ENCODE data around the gene GPC6.

GPC6 gene

DNA sequence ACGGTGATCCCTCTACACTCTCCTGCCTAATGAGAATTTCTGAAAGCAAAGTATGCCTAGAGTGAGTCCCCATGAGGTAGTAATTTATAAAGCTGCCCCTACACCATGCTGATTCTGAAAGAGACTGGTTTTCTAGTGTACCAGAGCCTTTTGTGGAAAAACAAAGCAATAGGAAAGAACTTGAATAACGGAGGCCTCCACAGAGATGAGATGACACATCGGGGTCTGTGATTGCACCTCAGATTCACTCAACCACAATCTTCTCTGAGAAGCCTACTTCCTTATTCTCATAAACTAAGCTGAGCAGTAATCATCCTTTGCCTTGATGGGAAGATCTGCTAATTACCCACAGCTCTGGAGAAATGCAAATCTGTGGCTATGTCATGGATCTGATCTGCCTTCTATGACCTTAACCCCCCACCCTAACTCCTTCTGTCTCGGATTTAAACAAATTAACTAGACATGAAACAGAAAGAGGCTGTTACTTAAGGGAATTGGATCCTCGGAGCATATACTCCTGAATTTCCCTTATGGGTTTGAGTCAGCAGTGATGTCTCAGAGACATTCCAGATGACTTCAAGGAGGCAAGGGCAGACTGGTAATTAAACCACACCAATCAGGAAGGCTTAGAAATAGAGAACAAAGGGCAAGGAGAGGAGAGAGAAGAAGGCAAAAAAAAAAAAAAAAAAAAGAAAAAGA lies 1124.8 kb downstream of the GPC6 start:
- DNase-seq (ENCODE audit: low spot score) = no peak

- DNase-seq (ENCODE audit: low spot score) = no peak
These were observed 1125.5 kb downstream of the GPC6 start for GRCh38 chr13:94352057-94352456.

GRCh38 chr13:94353167-94353710 lies 1126.6 kb downstream of the GPC6 start:
- DNase-seq (ENCODE audit: low spot score) = no peak

DNA sequence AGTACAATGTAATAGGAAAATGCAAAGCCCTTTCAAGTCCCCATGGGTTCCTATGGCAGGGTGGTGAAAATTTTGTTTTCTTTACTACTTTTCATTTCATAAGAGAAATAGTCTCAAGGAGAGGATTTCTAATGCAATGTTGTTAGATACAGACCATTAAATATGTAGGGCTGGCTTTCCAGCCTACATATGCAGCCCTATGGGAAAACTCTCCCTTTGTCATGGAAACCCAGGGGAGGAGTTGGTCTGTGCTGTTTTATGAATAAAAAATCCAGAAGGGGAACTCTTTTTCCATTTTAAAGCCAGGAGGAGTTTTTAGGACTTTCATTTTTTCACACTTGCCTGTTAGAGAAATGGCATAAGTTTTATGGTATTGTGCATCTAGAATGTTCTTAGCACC lies 1133.3 kb downstream of the GPC6 start:
- no peak for DNase-seq (ENCODE audit: low spot score)

- peak; percentile 87 for DNase-seq (ENCODE audit: low spot score)
These were observed 1135.9 kb downstream of the GPC6 start for GRCh38 chr13:94362411-94362909.

GRCh38 chr13:94366677-94367076 lies 1140.1 kb downstream of the GPC6 start:
- DNase-seq (ENCODE audit: low spot score) = no peak

DNA sequence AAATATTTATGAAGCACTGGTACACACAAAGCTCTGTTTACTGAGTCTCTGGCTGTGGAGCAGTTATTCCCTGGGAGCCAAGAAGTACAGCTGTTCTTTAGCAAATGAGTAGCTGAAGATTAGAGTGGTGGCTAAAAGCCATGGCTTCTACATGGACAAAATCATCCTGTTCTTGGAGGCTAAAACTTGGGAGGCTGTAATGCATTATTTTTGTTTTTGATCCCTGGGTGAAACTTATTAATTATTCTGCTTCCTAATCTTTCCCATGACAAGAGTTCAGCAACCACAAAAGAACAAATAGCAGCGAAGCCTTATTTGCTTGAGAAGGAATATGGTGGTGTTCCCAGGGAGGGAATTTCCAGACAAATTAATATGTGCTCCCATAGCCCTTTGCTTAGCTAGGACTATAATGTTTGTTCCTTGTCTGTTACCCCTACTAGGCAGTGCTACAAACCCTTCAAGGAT lies 1143.4 kb downstream of the GPC6 start:
- no peak for DNase-seq (ENCODE audit: low spot score)

DNA sequence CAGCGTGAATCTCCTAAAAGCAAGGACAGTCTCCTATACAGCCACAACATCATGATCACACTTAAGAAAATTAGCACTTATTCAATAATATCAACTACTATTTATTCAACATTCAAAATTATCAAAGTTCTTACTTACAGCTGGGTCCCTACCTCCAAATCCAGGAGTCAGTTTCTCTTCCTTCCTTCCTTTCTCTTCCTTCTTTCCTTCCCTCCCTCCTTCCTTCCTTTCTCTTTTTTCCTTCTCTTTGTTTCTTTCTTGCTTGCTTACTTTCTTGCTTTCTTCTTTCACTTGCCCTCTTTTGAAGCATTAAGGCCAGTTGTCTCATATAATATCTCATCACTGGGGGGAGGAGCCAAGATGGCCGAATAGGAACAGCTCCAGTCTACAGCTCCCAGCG lies 1145.2 kb downstream of the GPC6 start:
- DNase-seq (ENCODE audit: low spot score) = no peak

DNA sequence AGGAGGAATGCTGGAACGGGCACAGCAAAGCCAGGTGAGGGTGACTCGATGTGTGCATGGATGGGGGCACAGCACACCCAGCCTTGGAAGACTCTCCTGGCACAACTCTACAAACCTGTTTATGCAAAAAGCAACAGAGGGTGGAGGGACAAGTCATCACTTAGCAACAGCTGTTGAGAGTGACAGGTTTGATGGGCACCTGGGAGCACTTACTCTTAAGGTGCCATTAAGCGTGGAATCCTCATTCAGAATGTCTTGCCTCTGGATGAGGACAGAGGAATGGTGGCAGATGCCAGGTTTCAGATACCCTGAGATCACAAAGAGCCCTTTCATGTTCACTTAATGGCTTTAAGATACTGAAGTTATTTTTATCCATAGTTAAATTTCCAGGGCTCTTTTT lies 1155.9 kb downstream of the GPC6 start:
- no peak for DNase-seq (ENCODE audit: low spot score)

DNA sequence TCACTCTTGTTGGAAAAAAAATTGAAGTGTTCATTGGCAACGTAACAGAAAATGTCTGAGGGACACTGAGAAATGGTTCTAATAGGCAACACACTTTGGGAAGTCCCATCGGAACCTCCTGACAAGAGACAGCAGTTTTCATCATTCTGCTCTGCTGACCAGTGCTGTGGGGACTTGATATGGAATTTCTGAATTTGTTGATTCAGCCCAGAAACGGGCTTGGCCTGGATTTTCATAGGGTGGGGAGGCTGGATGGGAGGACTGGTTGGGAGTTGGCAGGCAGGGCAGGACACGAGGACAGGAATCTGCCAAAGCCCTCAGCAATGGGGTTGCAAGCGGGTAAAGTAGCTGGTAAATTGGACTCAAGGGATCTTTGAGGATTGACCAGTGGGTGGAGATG lies 1156.4 kb downstream of the GPC6 start:
- no peak for DNase-seq (ENCODE audit: low spot score)

- DNase-seq (ENCODE audit: low spot score) = no peak
These were observed 1157.8 kb downstream of the GPC6 start for GRCh38 chr13:94384231-94384905.

- DNase-seq (ENCODE audit: low spot score) = no peak
These were observed 1160.4 kb downstream of the GPC6 start for GRCh38 chr13:94387047-94387446.

DNA sequence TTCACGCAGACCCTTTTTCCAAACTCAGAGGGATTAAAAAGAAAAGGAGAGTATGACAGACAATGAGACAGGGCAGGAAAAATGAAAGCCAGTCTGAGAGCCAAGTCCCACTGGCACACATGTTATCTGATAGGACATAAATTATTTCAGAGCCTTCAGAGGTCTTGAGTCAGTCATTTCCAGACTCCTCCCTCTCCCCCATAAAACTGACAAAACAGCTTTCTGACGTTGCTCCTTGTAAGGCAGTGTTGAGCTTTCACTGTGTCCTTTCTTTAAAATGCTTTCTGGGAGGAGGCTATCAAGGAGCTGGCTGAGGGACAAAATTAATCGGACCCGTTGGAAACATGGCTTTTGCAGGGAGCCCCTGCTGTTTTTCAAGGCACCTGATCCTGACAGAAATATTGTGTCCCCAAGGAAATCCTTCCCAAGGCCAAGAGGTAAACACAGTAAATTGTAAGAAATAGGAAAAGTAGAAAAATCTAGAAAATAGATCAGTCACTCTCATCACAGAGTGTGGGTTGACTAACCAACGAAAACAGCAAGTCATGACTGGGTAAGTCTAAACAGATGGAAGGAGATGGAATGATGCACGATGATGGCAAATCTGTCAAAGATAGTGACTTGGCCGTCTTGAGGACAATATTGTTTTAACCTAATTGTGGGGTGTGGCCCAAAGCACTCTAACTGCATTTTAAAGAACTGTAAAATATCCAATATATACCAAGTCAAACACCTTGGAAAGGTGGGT lies 1163.2 kb downstream of the GPC6 start:
- DNase-seq (ENCODE audit: low spot score) = no peak

- no peak for DNase-seq (ENCODE audit: low spot score)
These were observed 1164.3 kb downstream of the GPC6 start for GRCh38 chr13:94390881-94391280.

DNA sequence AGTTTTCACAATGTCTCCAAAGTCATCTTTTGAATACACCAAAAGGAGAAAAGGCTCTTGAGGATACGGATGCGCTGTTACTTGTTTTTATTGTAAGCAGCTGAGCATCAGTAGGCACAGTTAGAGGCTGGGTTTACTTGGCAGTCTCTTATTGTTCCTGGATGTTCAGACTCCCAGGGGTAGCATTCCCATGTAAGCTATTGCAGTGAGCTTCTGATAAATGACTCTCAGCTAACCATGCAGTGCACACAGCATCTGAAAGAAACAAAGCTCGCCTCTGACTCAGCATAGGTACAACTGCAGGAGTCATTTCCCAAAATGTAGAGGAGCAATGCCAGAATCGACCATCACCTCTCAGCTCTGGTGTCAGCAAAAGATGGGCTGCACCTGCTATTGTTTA lies 1168.1 kb downstream of the GPC6 start:
- DNase-seq (ENCODE audit: low spot score) = no peak

GRCh38 chr13:94395860-94396259 lies 1169.3 kb downstream of the GPC6 start:
- no peak for DNase-seq (ENCODE audit: low spot score)

DNA sequence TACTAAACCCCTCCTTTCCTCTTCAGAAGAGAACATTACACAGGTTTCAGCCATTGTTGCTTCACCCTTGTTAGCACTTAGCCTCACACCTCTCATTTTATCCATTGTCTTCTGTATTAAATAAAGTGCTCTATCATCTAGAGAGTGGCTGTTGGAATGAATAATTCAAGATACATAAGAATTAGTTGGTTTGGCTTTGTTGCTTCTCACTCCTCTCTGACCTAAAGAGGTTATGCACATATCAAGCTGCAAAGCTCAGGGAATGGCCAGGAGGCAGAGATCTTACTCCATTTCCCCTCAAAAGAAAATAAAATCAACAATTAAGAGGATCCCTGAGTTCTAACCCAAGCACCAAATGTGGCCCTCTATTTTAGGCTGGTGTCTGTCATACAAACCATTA lies 1173.2 kb downstream of the GPC6 start:
- no peak for DNase-seq (ENCODE audit: low spot score)

DNA sequence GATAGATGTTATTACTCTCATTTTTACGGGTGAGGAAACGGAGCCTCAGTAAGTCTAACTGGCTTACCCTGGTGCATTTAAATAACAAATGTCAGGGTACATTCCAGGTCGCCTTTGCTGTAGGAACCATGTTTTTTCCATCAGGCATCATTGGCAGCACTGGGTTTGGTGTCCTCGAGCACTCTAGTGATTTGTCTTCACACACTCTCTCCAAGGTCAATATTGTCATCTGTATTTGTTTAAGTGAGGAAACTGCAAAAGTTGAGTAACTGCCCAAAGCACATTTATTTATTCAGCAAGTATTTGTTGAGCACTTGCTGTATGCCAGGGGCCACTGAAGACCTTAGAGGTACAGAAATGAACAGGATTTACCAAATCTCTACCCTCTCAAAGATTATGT lies 1174.3 kb downstream of the GPC6 start:
- DNase-seq (ENCODE audit: low spot score) = no peak

GRCh38 chr13:94408314-94409036 lies 1181.9 kb downstream of the GPC6 start:
- DNase-seq (ENCODE audit: low spot score) = no peak

GRCh38 chr13:94411747-94412146 lies 1185.1 kb downstream of the GPC6 start:
- no peak for DNase-seq (ENCODE audit: low spot score)

- no peak for DNase-seq (ENCODE audit: low spot score)
These were observed 1186.4 kb downstream of the GPC6 start for GRCh38 chr13:94412870-94413597.

All from kidney capillary endothelial cell (primary cell).